Uterus (tissue), 2 donors: ENCODE results near the gene CACNA1C.

Experiments
- CTCF ChIP-seq, 4 experiments: fragments of 200-600 bp in 2 of 4; fragments of 450-650 bp in 2 of 4; sonication (generic) in 2 of 4; IDR thresholded peaks; one replicate each; pipeline ENCODE4 v1.5.1; 2016 to 2019; ENCODE audit warnings: antibody characterized with exemption in 4 of 4, mild to moderate bottlenecking in 2 of 4, moderate library complexity in 1 of 4
- POLR2A ChIP-seq, 2 donors: fragments of 450-650 bp; IDR thresholded peaks; one replicate each; pipeline ENCODE4 v1.6.1; 2016; ENCODE audit warnings: antibody characterized with exemption in 2 of 2, mild to moderate bottlenecking in 1 of 2, moderate library complexity in 1 of 2

GRCh38 chr12:2080604-2081003 is 27.8 kb downstream of the CACNA1C start:
- TF ChIP-seq CTCF (IDR thresholded peaks at IDR 0.05) (no peak), POLR2A (IDR thresholded peaks at IDR 0.05) (no peak)
